Iris pigment epithelial cell (primary cell): Measurements from ENCODE around the gene RBM46.

Source experiments
- DNase-seq: peaks from one replicate; pipeline ENCODE4 v3.0.0-alpha.2; 2011; ENCODE audit warnings: low read depth

The RBM46 gene, protein sequence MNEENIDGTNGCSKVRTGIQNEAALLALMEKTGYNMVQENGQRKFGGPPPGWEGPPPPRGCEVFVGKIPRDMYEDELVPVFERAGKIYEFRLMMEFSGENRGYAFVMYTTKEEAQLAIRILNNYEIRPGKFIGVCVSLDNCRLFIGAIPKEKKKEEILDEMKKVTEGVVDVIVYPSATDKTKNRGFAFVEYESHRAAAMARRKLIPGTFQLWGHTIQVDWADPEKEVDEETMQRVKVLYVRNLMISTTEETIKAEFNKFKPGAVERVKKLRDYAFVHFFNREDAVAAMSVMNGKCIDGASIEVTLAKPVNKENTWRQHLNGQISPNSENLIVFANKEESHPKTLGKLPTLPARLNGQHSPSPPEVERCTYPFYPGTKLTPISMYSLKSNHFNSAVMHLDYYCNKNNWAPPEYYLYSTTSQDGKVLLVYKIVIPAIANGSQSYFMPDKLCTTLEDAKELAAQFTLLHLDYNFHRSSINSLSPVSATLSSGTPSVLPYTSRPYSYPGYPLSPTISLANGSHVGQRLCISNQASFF

DNA sequence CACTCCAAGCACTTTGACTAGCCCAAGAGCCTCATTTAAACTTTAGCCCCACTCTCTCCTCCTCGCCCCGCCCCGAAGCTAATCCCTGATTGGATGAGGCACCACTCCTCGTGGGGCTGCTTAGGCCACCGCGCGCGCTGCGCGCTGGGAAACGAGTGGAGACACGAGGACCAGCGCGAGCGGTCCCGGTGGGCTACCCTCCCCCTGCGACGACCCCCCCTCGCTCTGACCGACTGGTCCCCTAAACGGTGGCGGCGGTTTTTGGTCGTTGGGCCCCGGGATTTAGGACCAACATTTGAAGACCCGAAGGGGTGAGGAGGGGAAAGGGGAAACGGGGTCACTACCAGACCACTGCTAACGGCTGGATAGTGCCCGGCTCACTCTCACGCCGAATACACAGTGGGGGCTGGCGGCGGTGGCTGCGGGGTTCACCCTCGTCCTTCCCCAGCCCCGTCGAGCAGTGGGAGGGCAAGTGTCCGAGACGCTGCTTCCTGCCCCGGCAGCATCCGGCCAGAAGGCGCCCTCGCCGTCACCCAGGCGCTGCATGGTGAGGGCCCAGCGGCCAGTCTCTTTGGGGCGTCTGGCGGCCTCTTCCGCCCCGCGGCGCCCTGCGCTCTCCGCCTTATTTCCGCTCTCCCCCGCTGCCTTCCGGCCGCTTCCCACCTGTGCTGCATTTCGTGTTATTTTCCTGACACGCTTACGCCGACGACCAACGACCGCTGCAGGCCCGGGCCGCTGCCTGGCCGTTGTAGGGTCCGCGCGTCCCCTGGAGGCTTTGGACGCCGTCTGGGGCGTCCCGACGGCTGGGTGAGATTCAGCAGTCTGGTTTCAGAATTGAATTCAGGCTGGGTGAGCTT is at the start of gene RBM46:
Gene RBM46 (plus strand): TSS at position 147 of the 857 bp plus-strand sequence. CDS start 15,481 bp downstream, outside the sequence.
- DNase-seq: no peak

DNA sequence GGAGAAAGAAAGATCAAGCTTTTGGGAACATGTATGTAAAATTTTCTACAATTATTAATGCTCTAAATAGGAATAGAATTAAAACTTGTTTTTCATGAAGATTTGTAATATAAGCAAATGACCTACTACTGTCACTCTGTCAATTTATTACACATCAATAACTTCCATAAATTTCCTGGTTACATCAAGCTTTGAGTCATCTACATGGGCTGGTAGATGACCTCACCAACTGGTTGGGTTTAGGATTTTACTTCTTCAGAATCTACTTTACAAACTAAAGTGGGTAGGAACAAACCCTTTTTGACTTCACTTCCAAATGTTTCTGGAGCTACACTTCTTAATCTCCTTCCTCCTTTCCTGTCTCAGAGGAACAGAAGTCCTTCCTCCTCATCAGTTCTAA is 49.3 kb upstream of the RBM46 start:
- no peak for DNase-seq

DNA sequence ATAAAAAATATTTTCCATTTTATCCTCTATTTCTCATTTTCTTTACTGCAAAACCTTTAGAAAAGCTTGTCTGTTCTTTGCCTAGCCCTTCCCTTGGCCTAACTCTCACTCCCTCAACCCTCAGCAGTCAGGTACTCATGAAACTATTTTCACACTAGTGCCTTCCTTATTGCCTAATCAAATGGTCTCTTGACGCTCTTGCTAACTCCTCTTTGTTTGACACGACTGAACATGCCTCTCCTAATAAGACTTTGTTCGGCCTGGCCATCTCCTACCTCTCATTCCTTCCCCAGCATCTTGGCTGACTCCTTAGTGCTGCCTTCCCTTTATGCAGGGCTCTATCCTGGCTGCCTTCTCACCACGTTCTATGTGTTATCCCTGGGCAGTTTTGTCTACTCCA is 48.4 kb upstream of the RBM46 start:
- DNase-seq: no peak

DNA sequence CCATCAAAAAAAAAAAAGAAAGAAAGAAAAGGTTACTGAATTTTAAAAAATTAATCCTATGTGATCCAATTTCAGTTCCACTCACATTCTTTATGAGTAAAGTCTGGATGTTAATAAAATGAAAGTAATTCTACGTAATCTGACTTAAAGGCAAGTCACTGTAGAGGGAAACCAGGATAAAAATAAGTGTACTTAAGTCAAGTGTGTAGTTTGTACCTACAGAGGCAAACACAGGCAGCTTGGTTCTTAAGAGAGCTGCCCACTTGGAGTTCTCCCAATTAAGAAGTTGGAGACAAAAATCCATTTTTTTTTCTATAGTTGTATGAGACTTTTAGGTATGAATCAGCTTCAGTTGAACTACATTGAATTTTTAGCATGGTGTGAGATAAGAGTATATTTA is 44.3 kb upstream of the RBM46 start:
- DNase-seq: no peak

- DNase-seq: peak; percentile 25
Observed at GRCh38 chr4:154738426-154738825, 42.6 kb upstream of the RBM46 start.

DNA sequence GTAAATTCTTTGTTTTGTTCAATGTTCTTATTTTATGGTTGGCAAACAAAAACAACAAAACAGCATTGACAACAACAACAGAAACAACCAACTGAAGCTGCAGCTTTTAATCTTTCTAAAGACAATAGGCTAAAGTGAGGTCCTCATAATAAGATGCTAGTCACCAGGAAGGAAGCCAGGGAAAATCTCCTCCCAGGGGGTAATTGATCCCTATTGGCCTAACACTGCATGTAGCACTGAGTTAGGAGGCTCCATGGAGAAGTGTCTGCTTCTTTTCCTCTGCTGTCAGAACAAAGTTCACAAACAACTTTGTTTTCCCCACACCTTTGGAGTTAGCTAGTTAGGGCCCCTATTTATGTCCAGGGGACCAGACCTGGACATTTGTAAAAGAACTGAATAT is 42.0 kb upstream of the RBM46 start:
- no peak for DNase-seq

DNA sequence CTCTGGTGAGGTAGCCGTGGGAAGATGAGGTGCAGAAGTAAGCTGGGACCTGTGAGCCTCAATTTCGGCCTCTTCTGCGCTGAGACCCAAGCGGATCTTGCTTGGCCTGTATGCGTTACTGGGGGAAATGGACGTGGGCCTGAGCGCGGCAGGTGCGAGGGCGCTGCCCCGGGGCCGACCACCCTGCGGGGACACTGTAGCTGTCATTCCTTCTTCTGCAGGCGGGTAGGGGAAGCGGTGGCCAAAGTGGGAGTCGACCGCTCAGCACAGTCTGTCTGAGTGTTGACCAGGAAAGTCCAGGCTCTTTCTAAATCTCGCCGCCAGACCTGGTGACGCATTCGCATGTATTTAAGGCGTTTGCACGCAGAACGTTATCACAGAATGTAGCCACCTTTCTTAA is 40.6 kb upstream of the RBM46 start:
- DNase-seq: no peak

- DNase-seq: no peak
Observed at GRCh38 chr4:154741131-154741665, 39.9 kb upstream of the RBM46 start.

DNA sequence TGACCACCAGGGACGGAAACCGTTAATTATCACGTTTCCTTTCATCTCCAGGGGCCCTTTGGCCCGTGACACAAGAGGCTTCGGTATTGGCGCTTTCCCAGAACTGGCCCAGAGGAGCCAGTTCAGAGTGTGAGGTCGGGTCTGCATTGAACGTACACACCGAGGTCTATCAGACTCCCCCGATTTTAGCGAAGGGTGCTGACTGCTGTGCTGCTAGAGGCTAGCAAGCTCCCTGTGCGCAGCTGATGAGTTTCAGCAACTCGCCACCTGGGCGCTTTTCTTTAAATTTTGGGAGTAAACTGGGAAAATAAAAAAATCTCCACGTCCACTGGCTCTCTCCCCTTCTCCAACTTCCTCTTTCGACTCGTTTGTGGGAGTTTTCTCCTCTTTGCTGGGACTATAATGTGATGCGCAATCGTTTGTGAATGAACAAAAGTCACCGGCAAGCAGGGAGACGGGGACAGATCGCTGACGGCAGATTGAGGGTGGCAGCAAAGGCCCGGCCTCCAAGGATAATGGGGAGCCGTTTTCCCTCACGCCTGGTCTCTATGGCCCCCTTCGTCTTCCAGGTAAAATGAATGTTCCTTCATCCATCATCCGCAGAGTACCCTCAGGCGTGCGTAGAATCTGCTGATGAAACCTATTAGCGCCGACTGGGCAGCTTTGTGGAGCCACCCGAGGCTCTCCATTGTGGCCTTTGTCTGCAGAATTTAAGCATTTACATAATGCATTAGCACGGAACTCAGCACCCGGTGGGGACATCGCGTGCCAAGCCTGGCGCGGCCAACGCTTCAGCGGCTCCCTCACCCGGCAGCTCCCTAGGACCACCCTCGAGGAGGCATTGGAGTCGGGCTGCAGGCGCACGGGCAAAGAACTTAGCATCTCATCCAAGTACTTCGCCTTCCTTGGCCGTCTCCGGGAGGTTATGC is 38.9 kb upstream of the RBM46 start:
- DNase-seq: peak; percentile 8

DNA sequence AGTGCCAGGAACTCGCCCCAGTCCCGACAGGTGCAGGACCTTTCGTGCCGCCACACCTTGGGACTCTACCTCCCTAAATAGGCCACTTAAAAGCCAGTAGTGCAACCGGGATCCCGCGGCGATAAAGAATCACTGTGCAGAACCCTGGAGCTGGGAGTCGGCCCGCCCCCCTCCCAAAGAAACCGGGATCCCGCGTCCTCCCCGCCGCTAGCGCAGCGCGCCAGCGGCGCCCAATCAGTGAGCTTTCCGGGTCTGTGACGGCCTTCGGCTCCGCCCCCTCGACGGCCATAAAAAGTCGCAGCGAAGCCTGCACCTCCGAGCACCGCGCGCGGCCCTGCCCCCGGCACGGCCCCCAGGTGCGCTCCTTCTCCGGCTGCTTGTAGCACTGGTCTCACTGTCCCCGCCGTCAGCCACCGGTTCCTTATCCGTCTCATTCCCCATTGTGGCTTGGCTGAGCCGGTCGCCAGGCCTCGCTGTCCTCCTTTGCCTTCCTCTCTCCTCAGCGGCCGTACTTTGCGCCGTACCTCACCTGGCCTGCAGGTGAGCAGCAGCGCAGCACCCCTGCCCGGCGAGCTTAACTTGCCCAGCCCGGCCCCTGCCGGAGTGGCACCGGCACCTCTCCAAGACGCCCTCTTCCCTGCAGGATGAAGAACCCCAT is 37.3 kb upstream of the RBM46 start, which contains the start of gene LRAT:
Gene LRAT (plus strand): TSS at position 318 of the 658 bp plus-strand sequence. CDS start 327 bp downstream, at position 645.
- DNase-seq: peak; percentile 14

DNA sequence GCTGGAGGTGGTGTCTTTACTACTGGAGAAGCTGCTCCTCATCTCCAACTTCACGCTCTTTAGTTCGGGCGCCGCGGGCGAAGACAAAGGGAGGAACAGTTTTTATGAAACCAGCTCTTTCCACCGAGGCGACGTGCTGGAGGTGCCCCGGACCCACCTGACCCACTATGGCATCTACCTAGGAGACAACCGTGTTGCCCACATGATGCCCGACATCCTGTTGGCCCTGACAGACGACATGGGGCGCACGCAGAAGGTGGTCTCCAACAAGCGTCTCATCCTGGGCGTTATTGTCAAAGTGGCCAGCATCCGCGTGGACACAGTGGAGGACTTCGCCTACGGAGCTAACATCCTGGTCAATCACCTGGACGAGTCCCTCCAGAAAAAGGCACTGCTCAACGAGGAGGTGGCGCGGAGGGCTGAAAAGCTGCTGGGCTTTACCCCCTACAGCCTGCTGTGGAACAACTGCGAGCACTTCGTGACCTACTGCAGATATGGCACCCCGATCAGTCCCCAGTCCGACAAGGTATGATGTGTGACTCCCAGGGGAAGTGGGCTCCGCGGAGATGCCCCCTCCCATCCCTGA is 36.6 kb upstream of the RBM46 start:
- DNase-seq: no peak

DNA sequence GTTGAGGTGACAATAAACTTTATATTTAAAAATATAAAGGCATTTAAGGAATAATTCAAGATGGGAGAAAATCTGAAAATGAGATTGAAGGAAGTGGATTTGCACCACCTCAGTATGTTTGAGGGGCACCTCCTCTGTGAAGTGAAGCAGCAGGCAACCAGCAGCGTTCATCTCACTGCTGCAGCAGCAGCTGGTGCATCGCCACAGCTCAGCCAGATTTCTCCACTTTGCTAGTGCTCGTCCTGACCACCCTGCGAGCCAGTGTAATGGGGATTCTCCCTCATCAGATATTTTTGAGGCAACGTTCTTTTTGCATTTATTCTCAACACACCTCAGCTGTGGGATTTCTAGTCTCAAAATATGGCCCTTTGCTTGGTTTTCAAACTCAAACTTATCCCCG is 23.4 kb upstream of the RBM46 start:
- no peak for DNase-seq

GRCh38 chr4:154760895-154761294 is 20.2 kb upstream of the RBM46 start:
- no peak for DNase-seq

DNA sequence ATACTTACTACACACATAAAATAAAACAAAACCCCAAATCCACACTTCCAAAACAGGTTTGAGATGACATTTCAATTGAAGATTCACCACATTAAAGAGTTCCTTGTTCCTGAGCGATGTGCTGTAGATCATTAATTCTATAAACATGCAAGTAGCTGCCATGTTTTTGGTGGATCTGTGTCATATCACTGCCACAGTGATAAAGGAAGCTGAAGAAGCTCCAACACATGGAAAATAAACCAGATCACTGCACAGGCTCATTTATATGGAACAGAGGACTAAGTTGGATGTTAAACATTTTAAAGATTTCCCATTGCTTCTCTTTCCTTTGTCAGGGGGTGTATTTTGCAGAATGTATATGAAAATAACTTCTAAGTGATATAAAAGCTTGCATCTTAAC is 2.8 kb upstream of the RBM46 start:
- DNase-seq: no peak

DNA sequence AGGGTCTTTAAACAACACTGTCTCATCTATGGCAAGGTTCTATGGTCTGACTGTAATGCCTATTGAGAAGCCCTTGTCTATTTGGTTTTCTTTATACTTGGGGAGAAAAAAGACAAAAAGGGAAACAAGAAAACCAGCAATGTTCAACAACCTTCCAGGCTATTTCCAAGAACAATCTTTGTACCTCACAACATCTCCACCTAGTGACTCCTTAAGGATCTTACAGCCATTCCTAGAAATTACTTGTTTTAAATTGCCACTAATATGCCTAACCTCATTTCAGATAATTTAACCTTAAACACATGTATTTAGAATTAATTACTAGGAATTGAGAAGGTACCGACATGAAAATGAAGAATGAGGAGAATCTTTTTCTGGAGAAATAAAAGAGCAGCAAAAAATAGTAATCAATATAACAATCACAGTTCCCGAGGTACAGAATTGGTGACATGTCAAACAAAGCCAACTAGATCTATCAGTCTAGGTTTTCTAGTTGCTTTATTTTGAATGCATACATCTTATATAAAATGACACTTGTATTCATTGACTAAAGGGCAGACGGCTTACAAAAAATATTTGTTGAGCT is 1.6 kb upstream of the RBM46 start:
- peak; percentile 60 for DNase-seq

DNA sequence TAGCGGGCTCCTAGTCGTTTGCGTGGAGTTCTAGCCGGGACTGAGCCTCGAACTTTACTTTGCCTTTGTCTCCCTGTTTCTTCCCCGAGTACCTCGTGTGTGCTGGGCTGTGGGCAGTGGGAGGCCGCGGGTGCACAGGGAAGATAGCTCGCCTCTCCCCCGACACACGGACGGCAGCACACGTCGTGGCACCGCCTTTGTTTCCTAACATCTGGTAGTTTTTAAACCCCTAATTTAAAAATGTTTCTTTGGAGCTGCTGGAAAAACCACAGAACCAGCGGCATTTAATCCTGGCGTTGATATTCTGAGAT is 866 bp downstream of the RBM46 start:
- no peak for DNase-seq

DNA sequence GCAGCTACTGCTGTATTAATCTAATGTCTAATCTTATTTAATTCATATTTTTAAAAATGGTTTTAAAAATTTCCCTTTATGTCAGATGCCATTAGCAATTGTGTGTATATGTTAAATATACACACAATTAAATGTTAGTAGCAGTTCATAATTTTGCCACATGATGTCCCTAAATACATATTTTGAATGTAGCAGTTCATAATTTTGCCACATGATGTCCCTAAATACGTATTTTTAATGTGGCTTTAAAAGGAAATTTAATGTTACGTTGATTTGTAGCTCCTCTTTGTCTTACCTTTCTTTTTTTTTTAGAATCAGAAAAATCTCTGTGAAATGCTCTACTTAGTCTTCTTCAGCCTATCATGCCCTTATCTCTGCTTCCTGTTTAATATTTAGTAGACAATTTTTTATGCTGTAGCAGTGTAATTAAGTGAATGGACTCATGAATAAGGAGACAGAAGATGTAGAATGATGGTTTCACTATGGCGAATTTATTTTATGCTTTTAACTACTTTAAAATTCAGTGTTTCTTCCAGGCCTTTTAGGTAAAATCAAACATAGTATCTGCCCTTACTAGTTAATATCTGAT is 26.1 kb downstream of the RBM46 start:
- DNase-seq: peak; percentile 53

DNA sequence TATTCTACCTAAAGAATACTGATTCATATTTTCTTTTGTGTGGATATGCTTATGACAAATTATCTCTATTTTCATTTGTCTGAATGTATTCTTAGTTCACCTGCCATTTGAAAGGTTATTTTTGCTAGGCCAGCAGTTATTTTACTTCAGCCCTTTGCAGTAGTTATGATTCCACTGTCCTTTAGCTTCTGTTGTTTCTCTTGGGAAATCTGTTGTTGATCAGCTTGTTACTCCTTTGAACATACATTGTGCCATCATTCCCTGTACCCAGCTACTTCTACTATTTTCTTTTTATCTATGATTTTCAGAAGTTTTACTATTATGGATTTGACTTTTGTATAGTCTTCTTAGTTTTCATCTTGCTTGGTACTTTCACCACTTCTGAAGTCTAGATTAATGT is 37.2 kb downstream of the RBM46 start:
- no peak for DNase-seq

GRCh38 chr4:154822775-154823174 is 41.7 kb downstream of the RBM46 start:
- DNase-seq: peak; percentile 78

DNA sequence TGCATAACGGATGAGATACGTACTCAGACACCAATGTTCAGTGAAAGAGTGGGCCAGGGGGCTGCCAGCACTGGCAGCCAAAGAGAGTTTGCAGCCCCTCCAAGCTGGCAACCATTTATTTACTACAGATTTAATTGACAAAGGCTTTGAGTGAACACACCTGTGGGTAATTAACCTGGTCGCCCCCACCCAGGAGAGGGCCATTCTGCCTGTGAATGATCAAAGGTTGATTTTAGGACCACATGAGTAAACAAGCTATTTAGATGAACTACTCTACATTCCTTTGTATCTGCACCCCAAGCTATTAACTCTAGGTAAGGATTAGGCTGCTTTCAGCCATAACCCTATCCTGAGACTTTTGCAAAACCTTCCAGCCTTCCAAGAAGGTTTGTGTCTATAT is 55.0 kb downstream of the RBM46 start:
- DNase-seq: no peak
